ENCODE results near the gene GPRIN3. TPM values are rescaled to one million over a fixed set of nuclear protein-coding genes. Genes with fewer than 3 reads are reported as not detected.

Gene GPRIN3
- total RNA-seq, 1 experiment from 2014 or later: 0.48 TPM

- no peak for TF ChIP-seq CTCF (conservative IDR thresholded peaks at IDR 0.05)
- no peak overlapping the region for H3K27ac Mint-ChIP-seq
- H3K23ac ChIP-seq (ENCODE audit: insufficient read length, low read depth, low read length): no peak overlapping the region
Measured at GRCh38 chr4:89284828-89285227, 22.8 kb downstream of the GPRIN3 start.

More at GRCh38 chr4:89284828-89285227, 22.8 kb downstream of the GPRIN3 start:
- H2BK12ac ChIP-seq (ENCODE audit: insufficient read length, low read depth, low read length): no peak overlapping the region
- no peak overlapping the region for H3K18ac ChIP-seq (ENCODE audit: insufficient read length, low read depth, low read length)
- Mint-ChIP-seq H3K4me3 (no peak overlapping the region), H3K9me3 (no peaks in the 10 kb centered on the region), H3K4me1 (peaks cover 6 to 11% of the 10 kb centered on the region in 2 experiments), H3K27me3 (ENCODE audit: low read depth) (no peaks in the 10 kb centered on the region), H3K36me3 (ENCODE audit: insufficient read depth in 1 of 3, low read depth in 3 of 3) (no peaks in the 10 kb centered on the region)
- no peak overlapping the region for H2BK15ac ChIP-seq (ENCODE audit: low read depth, low read length)
- no peak overlapping the region for H3K14ac ChIP-seq (ENCODE audit: insufficient read depth, low read length)
- no peak overlapping the region for H4K8ac ChIP-seq (replicated peaks; ENCODE audit: insufficient read length, low read depth, low read length)
- no peak overlapping the region for H3K4me2 ChIP-seq (ENCODE audit: insufficient read depth, insufficient read length, low read length)
- no peaks in the 10 kb centered on the region for H4K20me1 ChIP-seq (ENCODE audit: control insufficient read depth, insufficient read depth, insufficient read length)
- no peak overlapping the region for H3K27ac ChIP-seq (ENCODE audit: insufficient read length, low read depth, low read length)
- DNase-seq: no peak
- no peaks in the 10 kb centered on the region for H3K23me2 ChIP-seq (ENCODE audit: insufficient read length, low read depth, low read length, poor library complexity, severe bottlenecking)
- H3K79me1 ChIP-seq (ENCODE audit: insufficient read depth, low read depth, low read length, poor library complexity, severe bottlenecking): no peaks in the 10 kb centered on the region
- WGBS (ENCODE audit: extremely low coverage, insufficient read length, low lambda C conversion rate): no CpG with 5 or more reads among the region's 3 CpGs
- no peak overlapping the region for H3K56ac ChIP-seq (ENCODE audit: insufficient read length, low read depth, low read length)
- H3K79me2 ChIP-seq (ENCODE audit: insufficient read depth, low read length): no peaks in the 10 kb centered on the region
- no peaks in the 10 kb centered on the region for H3K4me1 ChIP-seq (ENCODE audit: insufficient read depth, low read length)
- no peaks in the 10 kb centered on the region for H3K9me3 ChIP-seq (ENCODE audit: control insufficient read depth, low read depth, low read length)
- no peak overlapping the region for H3T11ph ChIP-seq (ENCODE audit: low read length)
- H2BK120ac ChIP-seq (ENCODE audit: low read depth, low read length, poor library complexity, severe bottlenecking): no peak overlapping the region
- no peak overlapping the region for H3K4ac ChIP-seq (ENCODE audit: low read depth, low read length)
- no peak overlapping the region for H2BK5ac ChIP-seq (ENCODE audit: insufficient read length, low read length)
- no peaks in the 10 kb centered on the region for H3K27me3 ChIP-seq (ENCODE audit: insufficient read depth, low read length)
- H4K5ac ChIP-seq (ENCODE audit: insufficient read length, low read depth, low read length): no peak overlapping the region
- H2AK5ac ChIP-seq (ENCODE audit: insufficient read length, low read length): no peak overlapping the region
- no peak overlapping the region for H2BK20ac ChIP-seq (ENCODE audit: low read depth, low read length, poor library complexity, severe bottlenecking)
- H2AFZ ChIP-seq (ENCODE audit: low read length): no peak overlapping the region
- no peak overlapping the region for H3K9ac ChIP-seq (ENCODE audit: extremely low read depth, insufficient read length, low read length)
- no peak overlapping the region for H4K91ac ChIP-seq (ENCODE audit: insufficient read length, low read depth, low read length)

All from H9 (cell line).